ENCODE measurements around the gene FRYL. TPM values are rescaled to one million over a fixed set of nuclear protein-coding genes. Genes with fewer than 3 reads are reported as not detected.

FRYL gene
- total RNA-seq, 1 experiment from 2014 or later, result 47.7 TPM

GRCh38 chr4:48538358-48538757, 241.7 kb downstream of the FRYL start:
- H3K4me1 ChIP-seq (ENCODE audit: control insufficient read depth in 1 of 2, insufficient read depth in 2 of 2, low read length in 2 of 2), result no peaks in the 10 kb centered on the region
- H3K4me2 ChIP-seq (ENCODE audit: low read length), result no peak overlapping the region
- ATAC-seq (no peak), DNase-seq (ENCODE audit: low read depth, low spot score) (no peak)
- RAD21 ChIA-PET (ENCODE audit: low non-redundant PET in 1 of 2, low total read pairs in 2 of 2, uncharacterized antibody in 2 of 2, unreplicated experiment in 2 of 2), result no interaction called here
- H3K9me2 ChIP-seq (ENCODE audit: insufficient read depth), result no peaks in the 10 kb centered on the region
- H3K9me3 ChIP-seq (ENCODE audit: control insufficient read depth in 1 of 2, insufficient read depth in 1 of 2, low read depth in 1 of 2, low read length in 2 of 2), result no peaks in the 10 kb centered on the region
- no peak overlapping the region for H3K27ac ChIP-seq (ENCODE audit: low read depth, low read length)
- intact Hi-C loops (cut with micrococcal nuclease), result no loop called here
- no TSS peak for BruUV-seq (replicated peaks)
- CTCF ChIA-PET, result no interaction called here
- H3K79me2 ChIP-seq (ENCODE audit: insufficient read depth, low read length), result no peaks in the 10 kb centered on the region
- H3K9ac ChIP-seq (ENCODE audit: low read length), result no peak overlapping the region
- H4K20me1 ChIP-seq (ENCODE audit: insufficient read depth), result no peaks in the 10 kb centered on the region
- POLR2A ChIA-PET, result no interaction called here
- H3K4me3 ChIP-seq (replicated peaks in 1 of 2; ENCODE audit: low read depth in 1 of 2, low read length in 2 of 2), result no peak overlapping the region
- peaks cover 6 to 12% of the 10 kb centered on the region in 2 experiments; a peak in 2 of 4 replicates for H3K36me3 ChIP-seq (ENCODE audit: control insufficient read depth in 1 of 2, insufficient read depth in 2 of 2, low read length in 2 of 2)
- TF ChIP-seq ELF1 (IDR thresholded peaks at IDR 0.05; ENCODE audit: borderline replicate concordance, low read depth) (no peak), SIN3A (IDR thresholded peaks at IDR 0.05; ENCODE audit: low read depth) (no peak), EGR1 (IDR thresholded peaks at IDR 0.05; ENCODE audit: low read depth) (no peak), YY1 (IDR thresholded peaks at IDR 0.05; ENCODE audit: extremely low read depth, insufficient replicate concordance, low read depth, low read length) (no peak), EZH2 (IDR thresholded peaks at IDR 0.05) (no peak), RAD21 (IDR thresholded peaks at IDR 0.05; ENCODE audit: low read depth) (no peak), POLR2AphosphoS5 (IDR thresholded peaks at IDR 0.05; ENCODE audit: low read depth, low read length) (no peak), CTCF (IDR thresholded peaks at IDR 0.05 in 2 of 3, conservative IDR thresholded peaks at IDR 0.05 in 1 of 3; ENCODE audit: borderline replicate concordance in 1 of 3, insufficient read depth in 1 of 3, low read depth in 2 of 3, low read length in 2 of 3) (no peak), FOSL1 (IDR thresholded peaks at IDR 0.05; ENCODE audit: low read depth) (no peak), ZFX (IDR thresholded peaks at IDR 0.05) (no peak), ZNF274 (IDR thresholded peaks at IDR 0.05; ENCODE audit: low read depth, low read length) (no peak), CEBPB (IDR thresholded peaks at IDR 0.05; ENCODE audit: low read depth) (no peak), TCF7L2 (IDR thresholded peaks at IDR 0.05; ENCODE audit: borderline replicate concordance, extremely low read depth, insufficient read depth, insufficient read length) (no peak)
- TF ChIP-seq, protein P1, sequence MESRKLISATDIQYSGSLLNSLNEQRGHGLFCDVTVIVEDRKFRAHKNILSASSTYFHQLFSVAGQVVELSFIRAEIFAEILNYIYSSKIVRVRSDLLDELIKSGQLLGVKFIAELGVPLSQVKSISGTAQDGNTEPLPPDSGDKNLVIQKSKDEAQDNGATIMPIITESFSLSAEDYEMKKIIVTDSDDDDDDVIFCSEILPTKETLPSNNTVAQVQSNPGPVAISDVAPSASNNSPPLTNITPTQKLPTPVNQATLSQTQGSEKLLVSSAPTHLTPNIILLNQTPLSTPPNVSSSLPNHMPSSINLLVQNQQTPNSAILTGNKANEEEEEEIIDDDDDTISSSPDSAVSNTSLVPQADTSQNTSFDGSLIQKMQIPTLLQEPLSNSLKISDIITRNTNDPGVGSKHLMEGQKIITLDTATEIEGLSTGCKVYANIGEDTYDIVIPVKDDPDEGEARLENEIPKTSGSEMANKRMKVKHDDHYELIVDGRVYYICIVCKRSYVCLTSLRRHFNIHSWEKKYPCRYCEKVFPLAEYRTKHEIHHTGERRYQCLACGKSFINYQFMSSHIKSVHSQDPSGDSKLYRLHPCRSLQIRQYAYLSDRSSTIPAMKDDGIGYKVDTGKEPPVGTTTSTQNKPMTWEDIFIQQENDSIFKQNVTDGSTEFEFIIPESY (IDR thresholded peaks at IDR 0.05; ENCODE audit: extremely low read depth, insufficient replicate concordance, low read length), result no peak
- TF ChIP-seq, protein P2, sequence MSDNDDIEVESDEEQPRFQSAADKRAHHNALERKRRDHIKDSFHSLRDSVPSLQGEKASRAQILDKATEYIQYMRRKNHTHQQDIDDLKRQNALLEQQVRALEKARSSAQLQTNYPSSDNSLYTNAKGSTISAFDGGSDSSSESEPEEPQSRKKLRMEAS (IDR thresholded peaks at IDR 0.05), result no peak
- TF ChIP-seq, protein P3, sequence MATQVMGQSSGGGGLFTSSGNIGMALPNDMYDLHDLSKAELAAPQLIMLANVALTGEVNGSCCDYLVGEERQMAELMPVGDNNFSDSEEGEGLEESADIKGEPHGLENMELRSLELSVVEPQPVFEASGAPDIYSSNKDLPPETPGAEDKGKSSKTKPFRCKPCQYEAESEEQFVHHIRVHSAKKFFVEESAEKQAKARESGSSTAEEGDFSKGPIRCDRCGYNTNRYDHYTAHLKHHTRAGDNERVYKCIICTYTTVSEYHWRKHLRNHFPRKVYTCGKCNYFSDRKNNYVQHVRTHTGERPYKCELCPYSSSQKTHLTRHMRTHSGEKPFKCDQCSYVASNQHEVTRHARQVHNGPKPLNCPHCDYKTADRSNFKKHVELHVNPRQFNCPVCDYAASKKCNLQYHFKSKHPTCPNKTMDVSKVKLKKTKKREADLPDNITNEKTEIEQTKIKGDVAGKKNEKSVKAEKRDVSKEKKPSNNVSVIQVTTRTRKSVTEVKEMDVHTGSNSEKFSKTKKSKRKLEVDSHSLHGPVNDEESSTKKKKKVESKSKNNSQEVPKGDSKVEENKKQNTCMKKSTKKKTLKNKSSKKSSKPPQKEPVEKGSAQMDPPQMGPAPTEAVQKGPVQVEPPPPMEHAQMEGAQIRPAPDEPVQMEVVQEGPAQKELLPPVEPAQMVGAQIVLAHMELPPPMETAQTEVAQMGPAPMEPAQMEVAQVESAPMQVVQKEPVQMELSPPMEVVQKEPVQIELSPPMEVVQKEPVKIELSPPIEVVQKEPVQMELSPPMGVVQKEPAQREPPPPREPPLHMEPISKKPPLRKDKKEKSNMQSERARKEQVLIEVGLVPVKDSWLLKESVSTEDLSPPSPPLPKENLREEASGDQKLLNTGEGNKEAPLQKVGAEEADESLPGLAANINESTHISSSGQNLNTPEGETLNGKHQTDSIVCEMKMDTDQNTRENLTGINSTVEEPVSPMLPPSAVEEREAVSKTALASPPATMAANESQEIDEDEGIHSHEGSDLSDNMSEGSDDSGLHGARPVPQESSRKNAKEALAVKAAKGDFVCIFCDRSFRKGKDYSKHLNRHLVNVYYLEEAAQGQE (IDR thresholded peaks at IDR 0.05; ENCODE audit: low read depth), result no peak
- TF ChIP-seq, protein P4, sequence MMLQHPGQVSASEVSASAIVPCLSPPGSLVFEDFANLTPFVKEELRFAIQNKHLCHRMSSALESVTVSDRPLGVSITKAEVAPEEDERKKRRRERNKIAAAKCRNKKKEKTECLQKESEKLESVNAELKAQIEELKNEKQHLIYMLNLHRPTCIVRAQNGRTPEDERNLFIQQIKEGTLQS (IDR thresholded peaks at IDR 0.05), result no peak
- H3K27me3 ChIP-seq (ENCODE audit: insufficient read depth, low read length), result no peaks in the 10 kb centered on the region
- no peak overlapping the region for H2AFZ ChIP-seq (ENCODE audit: low read depth, low read length, poor library complexity, severe bottlenecking)

All from HCT116 (cell line).